GM21619 (cell line): ENCODE data around the gene DNAH3.
"Not testable (repeated sequence)": the region's sequence is repeated elsewhere in the genome, so short reads cannot be mapped to it uniquely, and the experiment has no call there.

Experiments
- ATAC-seq: cut with Tn5 transposase; IDR thresholded peaks from one replicate; pipeline ENCODE4 v1.9.1; 2021; ENCODE audit not compliant: unreplicated experiment

Gene DNAH3

GRCh38 chr16:21130811-21131210 lies 19.8 kb downstream of the DNAH3 start:
- ATAC-seq, result no peak

- ATAC-seq, result no peak
Observed at GRCh38 chr16:21128991-21129390, 21.7 kb downstream of the DNAH3 start.

- ATAC-seq, result no peak
Observed at GRCh38 chr16:21126518-21126917, 24.1 kb downstream of the DNAH3 start.

GRCh38 chr16:21125191-21125590 lies 25.5 kb downstream of the DNAH3 start:
- ATAC-seq, result no peak

GRCh38 chr16:21120976-21121520 lies 29.6 kb downstream of the DNAH3 start:
- ATAC-seq, result no peak

- ATAC-seq, result no peak
Observed at GRCh38 chr16:21117567-21117966, 33.1 kb downstream of the DNAH3 start.

GRCh38 chr16:21116148-21116693 lies 34.4 kb downstream of the DNAH3 start:
- ATAC-seq, result no peak

GRCh38 chr16:21115551-21115950 lies 35.1 kb downstream of the DNAH3 start:
- ATAC-seq, result not testable (repeated sequence)

GRCh38 chr16:21103941-21104860 lies 46.4 kb downstream of the DNAH3 start:
- ATAC-seq, result no peak

- no peak for ATAC-seq
Observed at GRCh38 chr16:21101631-21102420, 48.8 kb downstream of the DNAH3 start.

- ATAC-seq, result no peak
Observed at GRCh38 chr16:21100447-21100846, 50.2 kb downstream of the DNAH3 start.

GRCh38 chr16:21097151-21097550 lies 53.5 kb downstream of the DNAH3 start:
- ATAC-seq, result no peak

- ATAC-seq, result not testable (repeated sequence)
Observed at GRCh38 chr16:21094719-21095118, 55.9 kb downstream of the DNAH3 start.

GRCh38 chr16:21092951-21093350 lies 57.7 kb downstream of the DNAH3 start:
- ATAC-seq, result no peak

GRCh38 chr16:21088646-21089538 lies 61.8 kb downstream of the DNAH3 start:
- ATAC-seq, result no peak

- ATAC-seq, result no peak
Observed at GRCh38 chr16:21088143-21088542, 62.5 kb downstream of the DNAH3 start.

- no peak for ATAC-seq
Observed at GRCh38 chr16:21084631-21085225, 65.9 kb downstream of the DNAH3 start.

GRCh38 chr16:21083729-21084268 lies 66.8 kb downstream of the DNAH3 start:
- no peak for ATAC-seq

GRCh38 chr16:21081329-21081728 lies 69.3 kb downstream of the DNAH3 start:
- ATAC-seq, result no peak

- no peak for ATAC-seq
Observed at GRCh38 chr16:21078563-21078962, 72.1 kb downstream of the DNAH3 start.
